HepG2 (cell line): Measurements from ENCODE around the gene SULT2B1. TPM values are rescaled to one million over a fixed set of nuclear protein-coding genes. Genes with fewer than 3 reads are reported as not detected.

Experiments used
- CREM ChIP-seq, 2 experiments: sonication (generic) in 1 of 2; formaldehyde crosslinking in 1 of 2; IDR thresholded peaks; 2 replicates each; pipeline versions ENCODE4 v1.4.0 to v1.6.1; 2016 to 2020; ENCODE audit warnings: antibody characterized with exemption in 1 of 2, mild to moderate bottlenecking in 1 of 2, missing genetic modification reagents in 1 of 2
- EHMT2 ChIP-seq: fragments of 200-600 bp; sonication (generic); IDR thresholded peaks from 2 replicates; pipeline ENCODE4 v1.7.0; 2017; ENCODE audit warnings: antibody characterized with exemption, low read depth, low read length, borderline replicate concordance
- FOXP4 ChIP-seq: sonication (generic); formaldehyde crosslinking; IDR thresholded peaks from 2 replicates; pipeline ENCODE4 v1.4.0; 2020; ENCODE audit warnings: missing genetic modification reagents
- KDM2A ChIP-seq: sonication (generic); formaldehyde crosslinking; IDR thresholded peaks from 2 replicates; pipeline ENCODE4 v1.4.0; 2020; ENCODE audit warnings: low read depth, missing genetic modification reagents, borderline replicate concordance
- MTF2 ChIP-seq: sonication (generic); formaldehyde crosslinking; IDR thresholded peaks from 2 replicates; pipeline ENCODE4 v1.5.0; 2020; ENCODE audit warnings: missing genetic modification reagents, borderline replicate concordance
- ZFP37 ChIP-seq: sonication (generic); formaldehyde crosslinking; IDR thresholded peaks from 2 replicates; pipeline ENCODE4 v1.4.0; 2020; ENCODE audit warnings: missing genetic modification reagents, borderline replicate concordance
- ZNF784 ChIP-seq: sonication (generic); formaldehyde crosslinking; IDR thresholded peaks from 2 replicates; pipeline ENCODE4 v1.5.1; 2020; ENCODE audit warnings: missing genetic modification reagents, mild to moderate bottlenecking, borderline replicate concordance
- polyA plus RNA-seq, 8 experiments: library from polyadenylated mRNA; depleted of rRNA in 3 of 8; stranded (reverse) in 7 of 8; unstranded in 1 of 8; fragments of >200 nt; fragmentation: Illumina TruSeq in 4 of 8; extraction: Trizol in 4 of 8; gene quantifications; 2 replicates each; pipeline versions ENCODE4 v1.2.1 to v1.2.3, GENCODE V29; 2011 to 2016; ENCODE audit warnings: low read depth in 4 of 8, missing spikeins in 1 of 8, mixed read lengths in 1 of 8; ENCODE audit not compliant: insufficient read depth in 1 of 8
- total RNA-seq, 5 experiments: library from RNA; depleted of rRNA; stranded (reverse); fragments of >200 nt; fragmentation: Illumina TruSeq; extraction: Trizol; gene quantifications; 2 replicates each; pipeline ENCODE4 v1.2.3, GENCODE V29; 2016; ENCODE audit warnings: low read depth in 1 of 5
- TF ChIP-seq, protein P1 (sequence below): sonication (generic); formaldehyde crosslinking; IDR thresholded peaks from 2 replicates; pipeline ENCODE4 v1.5.0; 2020; ENCODE audit warnings: mild to moderate bottlenecking, missing genetic modification reagents, borderline replicate concordance
- TF ChIP-seq, protein P2 (sequence below): sonication (generic); formaldehyde crosslinking; IDR thresholded peaks from 2 replicates; pipeline ENCODE4 v1.5.0; 2020; ENCODE audit warnings: mild to moderate bottlenecking, missing genetic modification reagents
- TF ChIP-seq, protein P3 (sequence below): sonication (generic); formaldehyde crosslinking; IDR thresholded peaks from 2 replicates; pipeline ENCODE4 v1.4.0; 2020; ENCODE audit warnings: missing genetic modification reagents

Gene SULT2B1
- total and polyA plus RNA-seq, 2 of the 13 experiments (the other 11 are each of a cell fraction or from before 2014, with no cell fraction given), result 0.13 TPM; not detected in 1

GRCh38 chr19:48510421-48511268 lies 41.3 kb upstream of the SULT2B1 start (continued):
- TF ChIP-seq, protein P1, sequence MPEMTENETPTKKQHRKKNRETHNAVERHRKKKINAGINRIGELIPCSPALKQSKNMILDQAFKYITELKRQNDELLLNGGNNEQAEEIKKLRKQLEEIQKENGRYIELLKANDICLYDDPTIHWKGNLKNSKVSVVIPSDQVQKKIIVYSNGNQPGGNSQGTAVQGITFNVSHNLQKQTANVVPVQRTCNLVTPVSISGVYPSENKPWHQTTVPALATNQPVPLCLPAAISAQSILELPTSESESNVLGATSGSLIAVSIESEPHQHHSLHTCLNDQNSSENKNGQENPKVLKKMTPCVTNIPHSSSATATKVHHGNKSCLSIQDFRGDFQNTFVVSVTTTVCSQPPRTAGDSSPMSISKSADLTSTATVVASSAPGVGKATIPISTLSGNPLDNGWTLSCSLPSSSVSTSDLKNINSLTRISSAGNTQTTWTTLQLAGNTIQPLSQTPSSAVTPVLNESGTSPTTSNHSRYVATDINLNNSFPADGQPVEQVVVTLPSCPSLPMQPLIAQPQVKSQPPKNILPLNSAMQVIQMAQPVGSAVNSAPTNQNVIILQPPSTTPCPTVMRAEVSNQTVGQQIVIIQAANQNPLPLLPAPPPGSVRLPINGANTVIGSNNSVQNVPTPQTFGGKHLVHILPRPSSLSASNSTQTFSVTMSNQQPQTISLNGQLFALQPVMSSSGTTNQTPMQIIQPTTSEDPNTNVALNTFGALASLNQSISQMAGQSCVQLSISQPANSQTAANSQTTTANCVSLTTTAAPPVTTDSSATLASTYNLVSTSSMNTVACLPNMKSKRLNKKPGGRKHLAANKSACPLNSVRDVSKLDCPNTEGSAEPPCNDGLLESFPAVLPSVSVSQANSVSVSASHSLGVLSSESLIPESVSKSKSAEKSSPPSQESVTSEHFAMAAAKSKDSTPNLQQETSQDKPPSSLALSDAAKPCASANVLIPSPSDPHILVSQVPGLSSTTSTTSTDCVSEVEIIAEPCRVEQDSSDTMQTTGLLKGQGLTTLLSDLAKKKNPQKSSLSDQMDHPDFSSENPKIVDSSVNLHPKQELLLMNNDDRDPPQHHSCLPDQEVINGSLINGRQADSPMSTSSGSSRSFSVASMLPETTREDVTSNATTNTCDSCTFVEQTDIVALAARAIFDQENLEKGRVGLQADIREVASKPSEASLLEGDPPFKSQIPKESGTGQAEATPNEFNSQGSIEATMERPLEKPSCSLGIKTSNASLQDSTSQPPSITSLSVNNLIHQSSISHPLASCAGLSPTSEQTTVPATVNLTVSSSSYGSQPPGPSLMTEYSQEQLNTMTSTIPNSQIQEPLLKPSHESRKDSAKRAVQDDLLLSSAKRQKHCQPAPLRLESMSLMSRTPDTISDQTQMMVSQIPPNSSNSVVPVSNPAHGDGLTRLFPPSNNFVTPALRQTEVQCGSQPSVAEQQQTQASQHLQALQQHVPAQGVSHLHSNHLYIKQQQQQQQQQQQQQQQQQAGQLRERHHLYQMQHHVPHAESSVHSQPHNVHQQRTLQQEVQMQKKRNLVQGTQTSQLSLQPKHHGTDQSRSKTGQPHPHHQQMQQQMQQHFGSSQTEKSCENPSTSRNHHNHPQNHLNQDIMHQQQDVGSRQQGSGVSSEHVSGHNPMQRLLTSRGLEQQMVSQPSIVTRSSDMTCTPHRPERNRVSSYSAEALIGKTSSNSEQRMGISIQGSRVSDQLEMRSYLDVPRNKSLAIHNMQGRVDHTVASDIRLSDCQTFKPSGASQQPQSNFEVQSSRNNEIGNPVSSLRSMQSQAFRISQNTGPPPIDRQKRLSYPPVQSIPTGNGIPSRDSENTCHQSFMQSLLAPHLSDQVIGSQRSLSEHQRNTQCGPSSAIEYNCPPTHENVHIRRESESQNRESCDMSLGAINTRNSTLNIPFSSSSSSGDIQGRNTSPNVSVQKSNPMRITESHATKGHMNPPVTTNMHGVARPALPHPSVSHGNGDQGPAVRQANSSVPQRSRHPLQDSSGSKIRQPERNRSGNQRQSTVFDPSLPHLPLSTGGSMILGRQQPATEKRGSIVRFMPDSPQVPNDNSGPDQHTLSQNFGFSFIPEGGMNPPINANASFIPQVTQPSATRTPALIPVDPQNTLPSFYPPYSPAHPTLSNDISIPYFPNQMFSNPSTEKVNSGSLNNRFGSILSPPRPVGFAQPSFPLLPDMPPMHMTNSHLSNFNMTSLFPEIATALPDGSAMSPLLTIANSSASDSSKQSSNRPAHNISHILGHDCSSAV (CRISPR knock-in tag), result no peak
- TF ChIP-seq ZFP37 (no peak), ZNF784 (CRISPR knock-in tag) (no peak), MTF2 (CRISPR knock-in tag) (no peak), CREM (IDR thresholded peaks at IDR 0.05) (peak; percentile 78), CREM (CRISPR knock-in tag; IDR thresholded peaks at IDR 0.05) (no peak), KDM2A (CRISPR knock-in tag) (peak; percentile 34; the same call in 1 of the 2 replicates), FOXP4 (no peak), EHMT2 (no peak)
- TF ChIP-seq, protein P2, sequence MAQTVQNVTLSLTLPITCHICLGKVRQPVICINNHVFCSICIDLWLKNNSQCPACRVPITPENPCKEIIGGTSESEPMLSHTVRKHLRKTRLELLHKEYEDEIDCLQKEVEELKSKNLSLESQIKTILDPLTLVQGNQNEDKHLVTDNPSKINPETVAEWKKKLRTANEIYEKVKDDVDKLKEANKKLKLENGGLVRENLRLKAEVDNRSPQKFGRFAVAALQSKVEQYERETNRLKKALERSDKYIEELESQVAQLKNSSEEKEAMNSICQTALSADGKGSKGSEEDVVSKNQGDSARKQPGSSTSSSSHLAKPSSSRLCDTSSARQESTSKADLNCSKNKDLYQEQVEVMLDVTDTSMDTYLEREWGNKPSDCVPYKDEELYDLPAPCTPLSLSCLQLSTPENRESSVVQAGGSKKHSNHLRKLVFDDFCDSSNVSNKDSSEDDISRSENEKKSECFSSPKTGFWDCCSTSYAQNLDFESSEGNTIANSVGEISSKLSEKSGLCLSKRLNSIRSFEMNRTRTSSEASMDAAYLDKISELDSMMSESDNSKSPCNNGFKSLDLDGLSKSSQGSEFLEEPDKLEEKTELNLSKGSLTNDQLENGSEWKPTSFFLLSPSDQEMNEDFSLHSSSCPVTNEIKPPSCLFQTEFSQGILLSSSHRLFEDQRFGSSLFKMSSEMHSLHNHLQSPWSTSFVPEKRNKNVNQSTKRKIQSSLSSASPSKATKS (CRISPR knock-in tag), result no peak
- TF ChIP-seq, protein P3, sequence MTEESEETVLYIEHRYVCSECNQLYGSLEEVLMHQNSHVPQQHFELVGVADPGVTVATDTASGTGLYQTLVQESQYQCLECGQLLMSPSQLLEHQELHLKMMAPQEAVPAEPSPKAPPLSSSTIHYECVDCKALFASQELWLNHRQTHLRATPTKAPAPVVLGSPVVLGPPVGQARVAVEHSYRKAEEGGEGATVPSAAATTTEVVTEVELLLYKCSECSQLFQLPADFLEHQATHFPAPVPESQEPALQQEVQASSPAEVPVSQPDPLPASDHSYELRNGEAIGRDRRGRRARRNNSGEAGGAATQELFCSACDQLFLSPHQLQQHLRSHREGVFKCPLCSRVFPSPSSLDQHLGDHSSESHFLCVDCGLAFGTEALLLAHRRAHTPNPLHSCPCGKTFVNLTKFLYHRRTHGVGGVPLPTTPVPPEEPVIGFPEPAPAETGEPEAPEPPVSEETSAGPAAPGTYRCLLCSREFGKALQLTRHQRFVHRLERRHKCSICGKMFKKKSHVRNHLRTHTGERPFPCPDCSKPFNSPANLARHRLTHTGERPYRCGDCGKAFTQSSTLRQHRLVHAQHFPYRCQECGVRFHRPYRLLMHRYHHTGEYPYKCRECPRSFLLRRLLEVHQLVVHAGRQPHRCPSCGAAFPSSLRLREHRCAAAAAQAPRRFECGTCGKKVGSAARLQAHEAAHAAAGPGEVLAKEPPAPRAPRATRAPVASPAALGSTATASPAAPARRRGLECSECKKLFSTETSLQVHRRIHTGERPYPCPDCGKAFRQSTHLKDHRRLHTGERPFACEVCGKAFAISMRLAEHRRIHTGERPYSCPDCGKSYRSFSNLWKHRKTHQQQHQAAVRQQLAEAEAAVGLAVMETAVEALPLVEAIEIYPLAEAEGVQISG, result peak; percentile 71; the same call in 1 of the 2 replicates
